ENCODE results near the gene KNDC1. TPM values are rescaled to one million over a fixed set of nuclear protein-coding genes. Genes with fewer than 3 reads are reported as not detected.

The KNDC1 gene
- total and polyA plus RNA-seq, 10 of the 15 experiments (the other 5 are each of a cell fraction or from before 2014, with no cell fraction given): 0.03 to 0.11 (median 0.05) TPM; not detected in 7

DNA sequence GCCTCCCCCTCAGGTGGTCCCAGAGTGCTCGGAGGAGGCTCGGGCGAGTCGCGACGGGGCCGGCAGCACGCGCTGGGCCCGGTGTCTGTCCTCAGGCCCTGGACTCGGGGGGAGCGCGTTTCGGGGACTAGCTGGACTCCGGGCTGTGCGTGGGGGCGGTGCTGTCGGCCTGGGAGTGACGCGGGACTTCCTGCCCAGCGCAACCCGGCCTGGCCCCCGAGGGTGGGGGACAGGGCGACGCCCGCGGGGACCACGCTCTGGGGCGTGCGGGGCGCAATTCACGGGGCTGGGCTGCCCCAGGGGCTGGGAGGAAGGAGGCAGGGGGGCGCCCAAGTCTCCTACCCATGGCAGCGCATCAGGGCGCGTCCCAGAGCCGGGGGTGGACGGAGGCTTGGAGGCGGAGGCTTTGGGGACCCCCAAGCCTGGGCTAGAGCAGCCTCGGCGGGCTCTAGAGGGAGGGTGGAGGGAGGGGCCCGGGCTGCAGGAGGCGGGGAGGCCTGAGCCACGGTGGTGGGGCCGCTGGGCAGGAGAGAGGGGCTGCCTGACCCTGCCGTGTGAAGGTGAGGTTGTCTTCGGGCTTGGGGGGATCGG is 75.3 kb downstream of the KNDC1 start:
- no peak for ATAC-seq
- ChIA-PET RAD21 (ENCODE audit: unreplicated experiment) (no interaction called here), SMC1A (ENCODE audit: uncharacterized antibody, unreplicated experiment) (no interaction called here), CTCF (no interaction called here), POLR2A (no interaction called here)
- Histone ChIP-seq H4K20me1 (ENCODE audit: control insufficient read depth, insufficient read depth) (no peaks in the 10 kb centered on the region), H3K4me2 (ENCODE audit: control insufficient read depth, insufficient read depth) (no peak overlapping the region), H3K9me3 (replicated peaks; ENCODE audit: control insufficient read depth, insufficient read depth, low read length) (no peaks in the 10 kb centered on the region), H3K36me3 (ENCODE audit: control insufficient read depth in 2 of 2, insufficient read depth in 2 of 2, low read length in 1 of 2) (no peaks in the 10 kb centered on the region), H3K27ac (ENCODE audit: control insufficient read depth, insufficient read depth) (no peak overlapping the region), H3K9ac (ENCODE audit: control insufficient read depth, insufficient read depth, low read length) (no peak overlapping the region), H3K4me1 (ENCODE audit: control insufficient read depth, insufficient read depth, low read length) (no peaks in the 10 kb centered on the region), H3K27me3 (replicated peaks in 1 of 2; ENCODE audit: control insufficient read depth in 2 of 2, insufficient read depth in 2 of 2, low read length in 1 of 2) (no peaks in the 10 kb centered on the region; a peak in 3 of 4 replicates), H3K4me3 (no peak overlapping the region), H2AFZ (ENCODE audit: control insufficient read depth, low read depth, low read length) (no peak overlapping the region), H3K79me2 (ENCODE audit: control insufficient read depth, insufficient read depth, low read length) (no peaks in the 10 kb centered on the region)
- WGBS (ENCODE audit: insufficient coverage, insufficient replicate concordance, low lambda C conversion rate, missing lambda C conversion rate): 17% methylated on average over 39 of the region's 48 CpGs
- TF ChIP-seq, protein P1, sequence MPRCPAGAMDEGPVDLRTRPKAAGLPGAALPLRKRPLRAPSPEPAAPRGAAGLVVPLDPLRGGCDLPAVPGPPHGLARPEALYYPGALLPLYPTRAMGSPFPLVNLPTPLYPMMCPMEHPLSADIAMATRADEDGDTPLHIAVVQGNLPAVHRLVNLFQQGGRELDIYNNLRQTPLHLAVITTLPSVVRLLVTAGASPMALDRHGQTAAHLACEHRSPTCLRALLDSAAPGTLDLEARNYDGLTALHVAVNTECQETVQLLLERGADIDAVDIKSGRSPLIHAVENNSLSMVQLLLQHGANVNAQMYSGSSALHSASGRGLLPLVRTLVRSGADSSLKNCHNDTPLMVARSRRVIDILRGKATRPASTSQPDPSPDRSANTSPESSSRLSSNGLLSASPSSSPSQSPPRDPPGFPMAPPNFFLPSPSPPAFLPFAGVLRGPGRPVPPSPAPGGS (IDR thresholded peaks at IDR 0.05; ENCODE audit: borderline replicate concordance, insufficient read depth, low read depth, low read length, poor library complexity, severe bottlenecking): no peak
- TF ChIP-seq MYB (IDR thresholded peaks at IDR 0.05; ENCODE audit: borderline replicate concordance, low read depth, low read length) (no peak), BMI1 (IDR thresholded peaks at IDR 0.05; ENCODE audit: borderline replicate concordance) (no peak), EGR1 (IDR thresholded peaks at IDR 0.05; ENCODE audit: borderline replicate concordance in 1 of 2, low read depth in 2 of 2, low read length in 2 of 2) (no peak), YBX1 (IDR thresholded peaks at IDR 0.05) (no peak)
- TF ChIP-seq, protein P2, sequence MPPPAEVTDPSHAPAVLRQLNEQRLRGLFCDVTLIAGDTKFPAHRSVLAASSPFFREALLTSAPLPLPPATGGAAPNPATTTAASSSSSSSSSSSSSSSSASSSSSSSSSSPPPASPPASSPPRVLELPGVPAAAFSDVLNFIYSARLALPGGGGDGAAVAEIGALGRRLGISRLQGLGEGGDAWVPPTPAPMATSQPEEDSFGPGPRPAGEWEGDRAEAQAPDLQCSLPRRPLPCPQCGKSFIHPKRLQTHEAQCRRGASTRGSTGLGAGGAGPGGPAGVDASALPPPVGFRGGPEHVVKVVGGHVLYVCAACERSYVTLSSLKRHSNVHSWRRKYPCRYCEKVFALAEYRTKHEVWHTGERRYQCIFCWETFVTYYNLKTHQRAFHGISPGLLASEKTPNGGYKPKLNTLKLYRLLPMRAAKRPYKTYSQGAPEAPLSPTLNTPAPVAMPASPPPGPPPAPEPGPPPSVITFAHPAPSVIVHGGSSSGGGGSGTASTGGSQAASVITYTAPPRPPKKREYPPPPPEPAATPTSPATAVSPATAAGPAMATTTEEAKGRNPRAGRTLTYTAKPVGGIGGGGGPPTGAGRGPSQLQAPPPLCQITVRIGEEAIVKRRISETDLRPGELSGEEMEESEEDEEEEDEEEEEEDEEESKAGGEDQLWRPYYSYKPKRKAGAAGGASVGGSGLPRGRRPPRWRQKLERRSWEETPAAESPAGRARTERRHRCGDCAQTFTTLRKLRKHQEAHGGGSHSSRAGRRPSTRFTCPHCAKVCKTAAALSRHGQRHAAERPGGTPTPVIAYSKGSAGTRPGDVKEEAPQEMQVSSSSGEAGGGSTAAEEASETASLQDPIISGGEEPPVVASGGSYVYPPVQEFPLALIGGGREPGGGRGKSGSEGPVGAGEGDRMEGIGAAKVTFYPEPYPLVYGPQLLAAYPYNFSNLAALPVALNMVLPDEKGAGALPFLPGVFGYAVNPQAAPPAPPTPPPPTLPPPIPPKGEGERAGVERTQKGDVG (CRISPR knock-in tag; IDR thresholded peaks at IDR 0.05): no peak
- no peak for DNase-seq (ENCODE audit: low read depth, low spot score)
- in situ Hi-C loops (cut with MboI) (no loop called here), intact Hi-C loops (cut with micrococcal nuclease; ENCODE audit: unreplicated experiment) (no loop called here)
- FAIRE-seq: no peak
- BruUV-seq (replicated peaks): no TSS peak
